Measurements from ENCODE around the gene SPECC1L. TPM values are rescaled to one million over a fixed set of nuclear protein-coding genes. Genes with fewer than 3 reads are reported as not detected.

SPECC1L gene
- total and polyA plus RNA-seq, 2 of the 8 experiments (the other 6 are each of a cell fraction or from before 2014, with no cell fraction given): 15.7 to 61.6 TPM

GRCh38 chr22:24389680-24390079 is 119.0 kb downstream of the SPECC1L start:
- no peak for FAIRE-seq
- Histone ChIP-seq H2AK5ac (ENCODE audit: low read depth, low read length) (no peak overlapping the region), H3K4me3 (ENCODE audit: extremely low read depth in 1 of 4, insufficient read depth in 2 of 4, low read depth in 3 of 4, low read length in 4 of 4) (no peak overlapping the region), H3K4ac (replicated peaks; ENCODE audit: insufficient read length, low read depth, low read length) (no peak overlapping the region), H3K23me2 (ENCODE audit: low read depth, low read length) (no peaks in the 10 kb centered on the region), H4K91ac (replicated peaks; ENCODE audit: insufficient read length, low read length) (no peak overlapping the region), H3K4me2 (ENCODE audit: insufficient read depth in 1 of 2, low read depth in 2 of 2, low read length in 2 of 2) (no peak overlapping the region), H3K27ac (ENCODE audit: low read depth, low read length) (no peak overlapping the region), H3K4me1 (replicated peaks in 1 of 4; ENCODE audit: control insufficient read depth in 3 of 4, insufficient read depth in 4 of 4, low read length in 3 of 4) (no peaks in the 10 kb centered on the region), H3K23ac (ENCODE audit: insufficient read length) (no peak overlapping the region), H2BK20ac (ENCODE audit: low read length) (no peak overlapping the region), H3K79me2 (ENCODE audit: control insufficient read depth in 1 of 2, insufficient read depth in 2 of 2, low read length in 2 of 2) (no peaks in the 10 kb centered on the region), H3K18ac (ENCODE audit: extremely low read depth, low read length) (no peak overlapping the region), H3K27me3 (replicated peaks in 1 of 4; ENCODE audit: control insufficient read depth in 3 of 4, extremely low read depth in 1 of 4, insufficient read depth in 3 of 4, low read length in 3 of 4) (no peaks in the 10 kb centered on the region), H3K14ac (ENCODE audit: insufficient read length) (no peak overlapping the region), H3K9me3 (ENCODE audit: insufficient read depth in 2 of 2, low read depth in 1 of 2, low read length in 1 of 2) (no peaks in the 10 kb centered on the region), H4K20me1 (replicated peaks in 1 of 2; ENCODE audit: control insufficient read depth in 1 of 2, insufficient read depth in 2 of 2, low read length in 2 of 2) (no peaks in the 10 kb centered on the region), H3K56ac (replicated peaks; ENCODE audit: insufficient read length, low read depth, low read length) (no peak overlapping the region), H2BK5ac (ENCODE audit: low read depth, low read length) (no peak overlapping the region), H2BK12ac (ENCODE audit: low read depth, low read length) (no peak overlapping the region), H4K8ac (ENCODE audit: extremely low read depth, insufficient read depth, low read length) (no peak overlapping the region), H3K36me3 (ENCODE audit: control insufficient read depth in 2 of 4, insufficient read depth in 4 of 4, low read length in 3 of 4) (no peaks in the 10 kb centered on the region), H3K9ac (replicated peaks in 1 of 4; ENCODE audit: extremely low read depth in 1 of 4, low read depth in 3 of 4, low read length in 3 of 4) (no peak overlapping the region), H2AFZ (ENCODE audit: low read length) (no peak overlapping the region), H2BK15ac (ENCODE audit: low read length) (no peak overlapping the region), H4K5ac (ENCODE audit: insufficient read length, low read depth, low read length) (no peak overlapping the region), H3K79me1 (ENCODE audit: low read depth, low read length) (no peaks in the 10 kb centered on the region), H2BK120ac (replicated peaks; ENCODE audit: low read depth, low read length) (no peak overlapping the region)
- ChIA-PET CTCF (ENCODE audit: partially characterized antibody) (interaction anchor here (2.9 kb wide), 1 partner anchor 32 kb away, joined by 9 read pairs; no protein-coding TSS in a partner anchor), POLR2A (ENCODE audit: partially characterized antibody) (no interaction called here)
- WGBS, 2 experiments (ENCODE audit: extremely low coverage in 1 of 2, insufficient coverage in 1 of 2, insufficient read length in 1 of 2, insufficient replicate concordance in 2 of 2, low coverage in 1 of 2, low lambda C conversion rate in 2 of 2, missing lambda C conversion rate in 1 of 2): 80% methylated on average over 1 of the region's 1 CpG; no CpG with 5 or more reads in 1 of the 2 experiments
- DNase-seq (ENCODE audit: low read depth in 1 of 2, low spot score in 2 of 2): no peak
- no peak for TF ChIP-seq SP2 (IDR thresholded peaks at IDR 0.05; ENCODE audit: low read length)
- no peak for TF ChIP-seq SAP30 (IDR thresholded peaks at IDR 0.05; ENCODE audit: insufficient read depth, insufficient replicate concordance, low read length)
